Stomach smooth muscle (tissue), 2 donors: ENCODE measurements around the gene PBX1.
A peak's percentile ranks its signal among the peaks of the same experiment; 100 is the strongest.

ENCODE experiments used
- H3K27ac ChIP-seq: one replicate; pipeline ENCODE4 v1.7.0; 2013; ENCODE audit warnings: mild to moderate bottlenecking, low read length, inconsistent platforms
- H3K27me3 ChIP-seq, 2 donors: one replicate each; pipeline ENCODE4 v1.7.0; 2013; ENCODE audit warnings: low read length in 2 of 2; ENCODE audit not compliant: insufficient read depth in 2 of 2, control insufficient read depth in 1 of 2
- H3K36me3 ChIP-seq, 2 donors: one replicate each; pipeline ENCODE4 v1.7.0; 2013; ENCODE audit warnings: low read length in 2 of 2; ENCODE audit not compliant: control insufficient read depth in 2 of 2, insufficient read depth in 2 of 2
- H3K4me1 ChIP-seq: one replicate; pipeline ENCODE4 v1.7.0; 2013; ENCODE audit warnings: low read length; ENCODE audit not compliant: control insufficient read depth, insufficient read depth
- H3K4me3 ChIP-seq, 2 donors: one replicate each; pipeline ENCODE4 v1.7.0; 2013; ENCODE audit warnings: low read length in 2 of 2
- H3K9ac ChIP-seq, 2 donors: one replicate each; pipeline ENCODE4 v1.7.0; 2013; ENCODE audit warnings: low read length in 2 of 2, mild to moderate bottlenecking in 1 of 2
- H3K9me3 ChIP-seq, 2 donors: one replicate each; pipeline ENCODE4 v1.7.0; 2013; ENCODE audit warnings: low read length in 2 of 2; ENCODE audit not compliant: control insufficient read depth in 2 of 2
- donor health status: healthy.
- donor health status: Pancreatic carcinoma.

The PBX1 gene

DNA sequence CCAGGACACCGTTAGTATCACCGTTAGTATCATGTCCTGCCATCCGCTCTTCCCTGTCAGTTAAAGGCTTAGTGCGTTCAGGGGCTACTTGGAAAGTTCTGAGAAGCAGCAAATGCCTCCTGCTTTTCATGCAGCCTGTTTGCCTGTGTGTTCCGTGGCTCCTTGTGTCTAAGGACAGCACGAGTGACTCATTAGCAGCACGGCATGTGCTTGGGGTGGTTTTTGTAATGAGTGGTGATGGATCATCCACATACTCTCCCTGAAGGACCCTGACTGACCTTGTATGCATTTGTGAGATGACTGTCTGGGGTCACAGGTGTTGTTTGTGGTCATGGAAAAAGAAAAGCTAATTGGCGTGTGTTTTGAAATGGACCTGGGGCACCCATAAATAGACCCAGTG is 221.9 kb downstream of the PBX1 start:
- Histone ChIP-seq H3K27me3 (no peaks in the 10 kb centered on the region), H3K27ac (peak overlapping the region; percentile 67), H3K4me3 (peak overlapping the region; percentile 3 to 29), H3K9me3 (no peaks in the 10 kb centered on the region), H3K9ac (peak overlapping the region in 1 of 2 donors; percentile 21), H3K36me3 (no peaks in the 10 kb centered on the region), H3K4me1 (peaks cover 60% of the 10 kb centered on the region)

GRCh38 chr1:164781972-164782371 is 223.0 kb downstream of the PBX1 start:
- H3K27ac ChIP-seq = peak overlapping the region; percentile 18
- H3K9ac ChIP-seq = no peak overlapping the region
- H3K27me3 ChIP-seq = no peaks in the 10 kb centered on the region
- no peak overlapping the region for H3K4me3 ChIP-seq
- no peaks in the 10 kb centered on the region for H3K9me3 ChIP-seq
- H3K4me1 ChIP-seq = peaks cover 65% of the 10 kb centered on the region
- no peaks in the 10 kb centered on the region for H3K36me3 ChIP-seq

- Histone ChIP-seq H3K36me3 (no peaks in the 10 kb centered on the region), H3K9me3 (no peaks in the 10 kb centered on the region), H3K27ac (peak overlapping the region; percentile 69), H3K27me3 (no peaks in the 10 kb centered on the region), H3K9ac (no peak overlapping the region), H3K4me3 (no peak overlapping the region), H3K4me1 (peaks cover 76% of the 10 kb centered on the region)
Measured at GRCh38 chr1:164783778-164784555, 225.0 kb downstream of the PBX1 start.

DNA sequence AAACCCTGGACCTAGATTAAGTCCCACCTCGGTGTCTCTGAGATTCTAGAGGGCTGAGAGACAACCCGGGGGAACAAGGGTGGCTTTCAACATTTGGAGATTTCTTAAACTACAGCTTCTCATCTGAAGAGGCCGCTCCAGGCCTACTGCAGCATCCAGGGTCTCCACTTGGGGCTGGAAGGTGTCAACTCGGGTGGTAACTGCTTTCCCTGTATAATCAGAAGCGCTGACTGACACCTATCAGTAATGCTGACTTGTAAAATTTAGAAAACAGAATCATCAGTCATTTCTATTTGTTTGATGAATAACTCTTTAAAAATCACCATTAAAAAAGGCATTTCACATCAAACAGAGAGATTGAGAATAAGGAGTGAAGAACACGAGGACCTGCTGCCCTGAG is 226.0 kb downstream of the PBX1 start:
- Histone ChIP-seq H3K4me1 (peaks cover 76% of the 10 kb centered on the region), H3K36me3 (no peaks in the 10 kb centered on the region), H3K9ac (no peak overlapping the region), H3K9me3 (no peaks in the 10 kb centered on the region), H3K27me3 (no peaks in the 10 kb centered on the region), H3K4me3 (no peak overlapping the region), H3K27ac (peak overlapping the region; percentile 69)

- Histone ChIP-seq H3K27ac (peak overlapping the region; percentile 69), H3K36me3 (no peaks in the 10 kb centered on the region), H3K9ac (peak overlapping the region in 1 of 2 donors; percentile 44), H3K27me3 (no peaks in the 10 kb centered on the region), H3K4me1 (peaks cover 76% of the 10 kb centered on the region), H3K4me3 (peak overlapping the region in 1 of 2 donors; percentile 22), H3K9me3 (no peaks in the 10 kb centered on the region)
Measured at GRCh38 chr1:164785841-164786534, 227.0 kb downstream of the PBX1 start.

GRCh38 chr1:164786980-164787833 is 228.2 kb downstream of the PBX1 start:
- Histone ChIP-seq H3K4me1 (peaks cover 66% of the 10 kb centered on the region), H3K4me3 (peak overlapping the region; percentile 28 to 58), H3K36me3 (no peaks in the 10 kb centered on the region)

GRCh38 chr1:164787834-164788231 is 228.8 kb downstream of the PBX1 start:
- Histone ChIP-seq H3K9ac (peak overlapping the region; percentile 21 to 29), H3K27ac (peak overlapping the region; percentile 69), H3K4me3 (peak overlapping the region; percentile 28 to 58), H3K9me3 (no peaks in the 10 kb centered on the region), H3K4me1 (peaks cover 67% of the 10 kb centered on the region), H3K27me3 (no peaks in the 10 kb centered on the region), H3K36me3 (peaks cover 2% of the 10 kb centered on the region in 2 donors)

More at GRCh38 chr1:164786980-164787833, 228.2 kb downstream of the PBX1 start:
- H3K9me3 ChIP-seq = no peaks in the 10 kb centered on the region
- peak overlapping the region; percentile 21 to 44 for H3K9ac ChIP-seq
- H3K27ac ChIP-seq = peak overlapping the region; percentile 69
- no peaks in the 10 kb centered on the region for H3K27me3 ChIP-seq

DNA sequence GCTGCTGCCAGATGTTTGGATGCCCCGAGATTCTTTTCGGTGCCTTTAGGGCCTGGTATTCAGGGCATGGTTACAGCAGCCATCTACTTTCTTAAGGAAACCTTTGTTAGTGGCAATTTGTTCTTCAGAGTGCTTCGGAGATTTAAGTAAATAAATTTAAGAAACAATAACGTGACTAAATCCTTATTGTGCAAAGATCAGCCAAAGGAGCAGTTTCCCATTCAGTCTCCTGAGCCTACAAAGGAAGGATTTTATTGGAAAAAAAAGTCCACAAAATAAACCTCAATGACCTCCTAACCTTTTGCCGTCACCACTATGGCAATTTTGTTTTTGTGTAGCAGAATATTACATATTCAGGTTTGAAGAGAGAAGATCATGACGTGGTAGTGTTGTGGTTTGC is 231.1 kb downstream of the PBX1 start:
- Histone ChIP-seq H3K9me3 (no peaks in the 10 kb centered on the region), H3K27me3 (no peaks in the 10 kb centered on the region), H3K9ac (no peak overlapping the region), H3K4me3 (peak overlapping the region in 1 of 2 donors; percentile 35), H3K27ac (peak overlapping the region; percentile 67), H3K4me1 (peaks cover 64% of the 10 kb centered on the region), H3K36me3 (peaks cover 8% of the 10 kb centered on the region in 2 donors)

DNA sequence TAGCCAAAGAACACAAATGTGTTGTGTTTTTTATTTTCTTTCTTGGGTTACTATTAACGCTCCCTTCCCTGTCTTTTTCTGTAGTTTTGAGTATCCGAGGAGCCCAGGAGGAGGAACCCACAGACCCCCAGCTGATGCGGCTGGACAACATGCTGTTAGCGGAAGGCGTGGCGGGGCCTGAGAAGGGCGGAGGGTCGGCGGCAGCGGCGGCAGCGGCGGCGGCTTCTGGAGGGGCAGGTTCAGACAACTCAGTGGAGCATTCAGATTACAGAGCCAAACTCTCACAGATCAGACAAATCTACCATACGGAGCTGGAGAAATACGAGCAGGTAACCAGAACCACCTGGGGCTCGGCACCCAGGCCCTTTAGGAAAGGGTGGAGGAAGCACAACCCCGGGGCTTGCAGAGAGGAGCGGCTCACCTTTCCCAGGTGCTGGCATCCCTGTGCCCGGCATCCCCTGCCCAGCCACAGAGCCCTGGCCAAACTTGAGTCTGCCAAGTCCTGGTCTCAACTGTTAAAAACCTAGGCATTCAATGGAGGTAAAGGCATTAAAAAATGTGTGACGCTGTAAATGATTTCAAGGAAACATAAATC is 233.5 kb downstream of the PBX1 start:
- Histone ChIP-seq H3K4me3 (no peak overlapping the region), H3K27me3 (no peaks in the 10 kb centered on the region), H3K27ac (no peak overlapping the region), H3K36me3 (peaks cover 8 to 10% of the 10 kb centered on the region in 2 donors), H3K9ac (no peak overlapping the region), H3K4me1 (peaks cover 47% of the 10 kb centered on the region), H3K9me3 (no peaks in the 10 kb centered on the region)

DNA sequence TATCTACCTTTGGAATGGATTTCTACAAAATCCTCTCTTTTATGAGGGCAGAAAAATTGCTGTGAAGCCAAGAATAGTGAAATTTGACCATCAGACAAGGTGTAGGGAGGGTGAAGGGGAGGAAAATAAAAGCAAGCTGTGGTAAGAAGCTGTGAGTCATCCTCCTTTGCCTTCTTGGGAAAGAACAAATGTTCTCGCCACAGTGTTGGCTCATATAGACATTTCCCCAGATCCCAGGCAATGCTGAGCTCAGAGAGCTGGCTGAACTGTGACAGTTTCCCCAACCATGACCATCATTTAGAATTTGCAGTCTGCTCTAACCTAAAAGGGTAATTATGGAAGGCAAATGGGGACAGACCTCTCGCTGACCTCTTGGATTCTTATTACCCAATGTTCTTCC is 235.4 kb downstream of the PBX1 start:
- Histone ChIP-seq H3K4me1 (peaks cover 37% of the 10 kb centered on the region), H3K36me3 (peaks cover 8 to 14% of the 10 kb centered on the region in 2 donors), H3K27ac (peak overlapping the region; percentile 79), H3K9me3 (no peaks in the 10 kb centered on the region), H3K4me3 (no peak overlapping the region), H3K27me3 (no peaks in the 10 kb centered on the region), H3K9ac (no peak overlapping the region)
